Cardiac muscle cell (in vitro differentiated cells and primary cell): ENCODE results near the gene KLHDC9. TPM values are rescaled to one million over a fixed set of nuclear protein-coding genes. Genes with fewer than 3 reads are reported as not detected.

Experiments
- DNase-seq, 2 donors: peaks; one replicate each; pipeline versions ENCODE4 v3.0.0 to v3.0.0-alpha.2; 2010 to 2017; ENCODE audit warnings: low read depth in 1 of 2, low spot score in 1 of 2
- H3K27ac ChIP-seq: fragments of 200-600 bp; sonication (generic); 2 replicates; pipeline ENCODE4 v1.5.1; 2016
- H3K27me3 ChIP-seq: fragments of 200-600 bp; sonication (generic); 2 replicates; pipeline ENCODE4 v1.6.0; 2016; ENCODE audit warnings: control low read depth
- H3K36me3 ChIP-seq: fragments of 200-600 bp; sonication (generic); 2 replicates; pipeline ENCODE4 v1.5.1; 2016; ENCODE audit warnings: control low read depth
- H3K4me1 ChIP-seq: fragments of 200-600 bp; sonication (generic); 2 replicates; pipeline ENCODE4 v1.8.1; 2017; ENCODE audit warnings: low read depth, mild to moderate bottlenecking, mixed run types
- H3K4me3 ChIP-seq: fragments of 200-600 bp; sonication (generic); 2 replicates; pipeline ENCODE4 v1.5.1; 2016; ENCODE audit warnings: mild to moderate bottlenecking
- H3K9me3 ChIP-seq: fragments of 200-600 bp; sonication (generic); 2 replicates; pipeline ENCODE4 v1.5.1; 2017; ENCODE audit warnings: low read depth, mild to moderate bottlenecking, control low read depth
- polyA plus RNA-seq: library from polyadenylated mRNA; unstranded; fragments of >200 nt; fragmentation: Nextera tagmentation; extraction: Ambion mirVana; gene quantifications from 2 replicates; pipeline ENCODE4 v1.2.1, GENCODE V29; 2016
- total RNA-seq: library from RNA; depleted of rRNA; stranded (reverse); fragments of >200 nt; gene quantifications from 2 replicates; pipeline ENCODE4 v1.2.3, GENCODE V29; 2016
- TF ChIP-seq, protein P1 (sequence below): IDR thresholded peaks from 2 replicates; pipeline ENCODE4 v1.5.1; 2012; ENCODE audit warnings: low read depth, mild to moderate bottlenecking, low read length

KLHDC9 gene
- total and polyA plus RNA-seq, 2 experiments from 2014 or later: 42.4 to 48.7 TPM

DNA sequence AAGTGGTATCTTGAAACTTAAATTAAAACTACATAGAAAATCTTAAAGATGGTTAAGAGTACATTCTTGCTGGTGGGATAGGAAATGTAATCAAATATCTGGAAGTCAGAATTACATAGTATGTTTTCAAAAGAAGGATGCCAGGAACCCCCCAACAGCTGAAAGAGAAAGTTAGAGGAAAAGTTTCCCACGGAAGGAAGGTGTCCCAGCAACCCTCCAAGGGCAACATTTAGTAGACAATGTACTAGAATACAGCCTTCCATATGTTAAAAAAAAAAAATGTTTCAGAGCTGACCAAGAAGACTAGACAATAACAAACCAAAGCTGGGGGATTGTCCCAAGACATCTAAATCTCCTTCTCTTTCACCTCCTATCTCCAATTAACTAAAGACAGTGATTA is 32.1 kb downstream of the KLHDC9 start:
- Histone ChIP-seq H3K27me3 (no peaks in the 10 kb centered on the region), H3K27ac (no peak overlapping the region), H3K36me3 (no peaks in the 10 kb centered on the region), H3K4me1 (peaks cover 30% of the 10 kb centered on the region), H3K9me3 (no peaks in the 10 kb centered on the region), H3K4me3 (no peak overlapping the region)
- no peak for DNase-seq
- TF ChIP-seq, protein P1, sequence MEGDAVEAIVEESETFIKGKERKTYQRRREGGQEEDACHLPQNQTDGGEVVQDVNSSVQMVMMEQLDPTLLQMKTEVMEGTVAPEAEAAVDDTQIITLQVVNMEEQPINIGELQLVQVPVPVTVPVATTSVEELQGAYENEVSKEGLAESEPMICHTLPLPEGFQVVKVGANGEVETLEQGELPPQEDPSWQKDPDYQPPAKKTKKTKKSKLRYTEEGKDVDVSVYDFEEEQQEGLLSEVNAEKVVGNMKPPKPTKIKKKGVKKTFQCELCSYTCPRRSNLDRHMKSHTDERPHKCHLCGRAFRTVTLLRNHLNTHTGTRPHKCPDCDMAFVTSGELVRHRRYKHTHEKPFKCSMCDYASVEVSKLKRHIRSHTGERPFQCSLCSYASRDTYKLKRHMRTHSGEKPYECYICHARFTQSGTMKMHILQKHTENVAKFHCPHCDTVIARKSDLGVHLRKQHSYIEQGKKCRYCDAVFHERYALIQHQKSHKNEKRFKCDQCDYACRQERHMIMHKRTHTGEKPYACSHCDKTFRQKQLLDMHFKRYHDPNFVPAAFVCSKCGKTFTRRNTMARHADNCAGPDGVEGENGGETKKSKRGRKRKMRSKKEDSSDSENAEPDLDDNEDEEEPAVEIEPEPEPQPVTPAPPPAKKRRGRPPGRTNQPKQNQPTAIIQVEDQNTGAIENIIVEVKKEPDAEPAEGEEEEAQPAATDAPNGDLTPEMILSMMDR: no peak

DNA sequence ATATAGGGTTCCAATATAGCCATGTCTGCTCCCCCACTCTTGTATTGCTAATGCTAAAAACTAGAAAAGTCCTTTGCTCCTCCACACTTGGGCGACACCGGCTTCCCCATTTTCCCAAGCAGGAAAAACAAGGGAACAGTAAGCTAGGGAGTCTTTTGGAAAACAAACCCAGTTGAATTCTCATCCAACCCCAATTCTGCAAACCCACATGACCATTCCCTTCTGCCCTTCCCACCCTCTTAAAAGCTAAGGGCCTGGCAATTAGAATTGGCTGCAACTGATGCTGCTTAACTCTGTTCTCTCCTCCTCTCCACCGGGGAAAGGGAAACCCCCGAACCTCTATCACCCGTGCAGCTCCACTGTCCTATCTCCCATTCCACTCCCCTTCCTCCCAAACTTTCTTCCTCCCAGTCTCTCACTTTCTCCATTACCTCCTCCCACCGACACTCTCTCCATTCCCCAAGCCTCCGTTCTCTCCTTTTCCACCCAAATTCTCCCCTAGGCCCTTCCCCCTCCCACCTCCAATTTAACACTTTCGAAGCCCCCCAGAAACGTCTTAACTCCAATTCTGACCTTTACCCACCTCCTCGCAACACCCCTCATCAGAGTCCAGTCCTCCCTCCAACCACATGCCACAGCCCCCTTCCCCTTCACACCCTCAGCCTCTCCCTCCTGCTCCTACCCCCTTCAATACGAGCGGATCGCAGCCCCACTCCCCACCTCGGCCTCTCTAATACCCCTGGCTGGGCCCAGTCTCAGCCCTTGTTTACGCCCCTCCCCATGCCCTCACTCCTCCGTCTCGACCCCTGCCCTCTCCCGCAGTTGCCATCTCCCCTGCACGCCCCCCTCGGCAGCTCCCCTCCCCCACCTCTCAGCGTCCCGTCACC is 33.6 kb downstream of the KLHDC9 start:
- no peaks in the 10 kb centered on the region for H3K36me3 ChIP-seq
- no peaks in the 10 kb centered on the region for H3K9me3 ChIP-seq
- TF ChIP-seq, protein P1: no peak
- DNase-seq: peak in 1 of 2 donors; percentile 64
- peak overlapping the region; percentile 97 for H3K27ac ChIP-seq
- peaks cover 30% of the 10 kb centered on the region for H3K4me1 ChIP-seq
- H3K4me3 ChIP-seq: peak overlapping the region; percentile 60
- H3K27me3 ChIP-seq: no peaks in the 10 kb centered on the region

DNA sequence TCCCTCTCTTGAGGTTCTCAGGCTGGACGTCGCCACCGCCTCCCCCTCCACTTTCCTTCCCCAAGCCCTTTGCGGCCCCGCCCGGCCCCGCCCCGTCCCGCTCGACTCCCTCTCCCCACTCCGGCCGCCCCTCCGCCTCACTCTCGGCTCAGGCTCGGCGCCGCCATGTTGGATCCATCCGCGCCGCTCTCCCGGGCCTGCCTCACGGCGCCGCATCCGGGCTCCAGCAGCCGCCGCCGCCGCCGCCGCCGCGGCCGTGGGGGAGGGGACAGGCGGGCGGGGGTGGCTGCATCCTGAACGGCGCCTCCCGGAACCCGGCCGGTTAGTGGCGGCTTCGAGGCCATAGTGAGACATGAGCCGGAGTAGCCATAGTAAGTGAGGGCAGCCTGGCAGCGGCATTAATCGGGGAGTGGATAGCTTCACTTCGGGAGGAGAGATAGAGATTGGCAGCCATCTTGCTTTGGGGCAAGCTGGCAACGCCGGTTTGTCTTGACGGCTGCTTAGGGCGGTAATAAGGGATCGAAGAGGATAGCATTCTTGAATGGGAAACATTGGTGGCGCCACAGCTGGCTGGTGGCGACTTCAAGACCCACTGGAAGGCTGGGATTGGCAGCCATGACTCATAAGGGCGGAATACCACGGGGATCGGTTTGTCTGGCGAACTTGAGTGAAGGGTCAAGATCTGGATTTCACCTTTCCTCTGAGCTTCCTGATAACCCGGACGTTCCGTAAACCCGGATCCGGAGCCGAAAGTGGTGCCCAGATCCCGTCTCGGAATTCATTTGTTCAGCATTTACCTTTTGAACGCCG is 34.5 kb downstream of the KLHDC9 start, which contains the start of gene DEDD:
TSS of gene DEDD (minus strand) at position 258 of the 810 bp plus-strand sequence. CDS start 8,205 bp downstream, outside the sequence.
- peak within 1 kb of the TSS; percentile 60 for H3K4me3 ChIP-seq
- peak within 1 kb of the TSS; percentile 97 for H3K27ac ChIP-seq
- no peaks in the 10 kb centered on the region for H3K36me3 ChIP-seq
- H3K4me1 ChIP-seq: peaks cover 30% of the 10 kb centered on the region
- H3K9me3 ChIP-seq: no peaks in the 10 kb centered on the region
- H3K27me3 ChIP-seq: no peaks in the 10 kb centered on the region
- TF ChIP-seq, protein P1: no peak
- DNase-seq: peak; percentile 96 to 98

DNA sequence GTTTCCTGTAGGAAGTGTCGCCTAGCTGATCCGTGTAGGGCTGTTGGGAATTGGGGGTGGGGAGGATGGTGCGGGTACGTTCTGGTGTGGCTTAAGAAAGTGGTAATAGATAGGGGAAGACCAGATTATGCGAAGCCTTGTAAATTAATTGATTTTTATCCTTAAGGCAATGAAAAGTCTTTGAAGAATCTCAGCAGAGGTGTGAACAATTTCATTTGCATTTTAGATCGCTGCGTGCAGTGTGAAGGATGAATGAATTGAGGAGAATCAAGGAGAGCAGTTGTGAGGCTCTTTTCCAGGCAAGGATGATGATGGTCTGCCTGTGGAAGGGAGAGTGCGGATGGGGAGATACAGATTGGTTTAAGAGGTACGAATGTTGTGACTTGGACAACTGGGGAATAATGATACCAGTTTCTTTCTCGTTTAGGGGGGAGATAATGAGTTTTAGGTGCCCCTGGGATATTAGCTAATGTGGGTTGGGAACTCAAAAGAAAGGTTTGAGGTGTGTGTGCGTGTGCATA is 35.1 kb downstream of the KLHDC9 start:
- Histone ChIP-seq H3K9me3 (no peaks in the 10 kb centered on the region), H3K27ac (peak overlapping the region; percentile 97), H3K27me3 (no peaks in the 10 kb centered on the region), H3K4me3 (peak overlapping the region; percentile 60), H3K4me1 (peaks cover 33% of the 10 kb centered on the region), H3K36me3 (no peaks in the 10 kb centered on the region)
- TF ChIP-seq, protein P1: no peak
- no peak for DNase-seq

DNA sequence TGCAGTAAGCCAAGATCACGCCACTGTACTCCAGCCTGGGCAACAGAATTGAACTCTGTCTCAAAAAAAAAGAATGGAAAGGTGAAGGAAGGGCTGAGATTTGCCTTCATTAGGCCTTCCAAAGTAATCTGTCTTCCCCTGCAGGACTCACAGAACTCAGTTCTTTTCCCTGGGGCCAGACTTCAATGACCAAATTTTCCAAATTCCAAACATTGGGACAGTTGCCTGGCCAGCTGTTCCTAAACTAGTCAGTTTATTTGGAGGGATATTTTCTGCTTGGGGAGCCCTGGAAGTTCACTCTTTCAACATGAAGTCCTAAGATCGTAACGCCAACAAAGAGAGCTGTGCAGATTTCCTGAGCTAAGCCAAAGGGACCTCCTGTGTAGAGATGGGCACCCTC is 39.7 kb downstream of the KLHDC9 start:
- H3K27me3 ChIP-seq: no peaks in the 10 kb centered on the region
- TF ChIP-seq, protein P1: no peak
- H3K4me1 ChIP-seq: peaks cover 22% of the 10 kb centered on the region
- no peaks in the 10 kb centered on the region for H3K36me3 ChIP-seq
- DNase-seq: no peak
- H3K9me3 ChIP-seq: no peaks in the 10 kb centered on the region
- no peak overlapping the region for H3K4me3 ChIP-seq
- H3K27ac ChIP-seq: peak overlapping the region; percentile 85
